ENCODE measurements around the gene SPPL3.

DNA sequence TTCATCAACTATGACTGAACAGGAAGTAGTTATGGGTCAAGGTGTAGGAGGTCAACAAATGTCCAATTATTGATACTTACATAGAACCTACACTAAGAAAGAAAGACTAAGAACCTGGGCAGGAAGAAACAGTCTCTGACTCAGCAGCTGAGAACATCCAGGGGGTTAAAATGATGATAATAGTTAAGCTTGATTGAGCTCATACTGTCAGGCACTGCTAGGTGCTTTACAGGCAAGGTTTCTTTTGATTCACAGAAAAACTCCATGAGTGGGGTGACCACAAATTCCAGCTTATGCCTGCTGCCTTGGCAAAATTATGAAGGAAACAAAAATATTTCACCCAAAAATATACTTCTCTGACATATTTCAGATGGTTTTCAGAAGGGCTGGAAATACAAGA, 103.5 kb downstream of the SPPL3 start:
- TF ChIP-seq, protein P1, sequence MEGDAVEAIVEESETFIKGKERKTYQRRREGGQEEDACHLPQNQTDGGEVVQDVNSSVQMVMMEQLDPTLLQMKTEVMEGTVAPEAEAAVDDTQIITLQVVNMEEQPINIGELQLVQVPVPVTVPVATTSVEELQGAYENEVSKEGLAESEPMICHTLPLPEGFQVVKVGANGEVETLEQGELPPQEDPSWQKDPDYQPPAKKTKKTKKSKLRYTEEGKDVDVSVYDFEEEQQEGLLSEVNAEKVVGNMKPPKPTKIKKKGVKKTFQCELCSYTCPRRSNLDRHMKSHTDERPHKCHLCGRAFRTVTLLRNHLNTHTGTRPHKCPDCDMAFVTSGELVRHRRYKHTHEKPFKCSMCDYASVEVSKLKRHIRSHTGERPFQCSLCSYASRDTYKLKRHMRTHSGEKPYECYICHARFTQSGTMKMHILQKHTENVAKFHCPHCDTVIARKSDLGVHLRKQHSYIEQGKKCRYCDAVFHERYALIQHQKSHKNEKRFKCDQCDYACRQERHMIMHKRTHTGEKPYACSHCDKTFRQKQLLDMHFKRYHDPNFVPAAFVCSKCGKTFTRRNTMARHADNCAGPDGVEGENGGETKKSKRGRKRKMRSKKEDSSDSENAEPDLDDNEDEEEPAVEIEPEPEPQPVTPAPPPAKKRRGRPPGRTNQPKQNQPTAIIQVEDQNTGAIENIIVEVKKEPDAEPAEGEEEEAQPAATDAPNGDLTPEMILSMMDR (IDR thresholded peaks at IDR 0.05): no peak
- TF ChIP-seq POLR2A (IDR thresholded peaks at IDR 0.05): no peak
- no peak for TF ChIP-seq POLR2AphosphoS5 (IDR thresholded peaks at IDR 0.05; ENCODE audit: insufficient read depth in 1 of 2, low read depth in 1 of 2)
